GM15510 (cell line): ENCODE measurements around the gene TMEM164.

Experiments used
- POLR2A ChIP-seq: IDR thresholded peaks from 3 replicates; pipeline ENCODE4 v1.6.1; 2011; ENCODE audit warnings: borderline replicate concordance; ENCODE audit not compliant: insufficient read length; ENCODE audit errors: extremely low read depth

Gene TMEM164

GRCh38 chrX:110002300-110003166 is at the start of gene TMEM164:
Gene TMEM164, plus strand, starts transcription at chrX:110003114. Its CDS starts 661 bp downstream, at chrX:110003775.
- peak; percentile 42 for TF ChIP-seq POLR2A

DNA sequence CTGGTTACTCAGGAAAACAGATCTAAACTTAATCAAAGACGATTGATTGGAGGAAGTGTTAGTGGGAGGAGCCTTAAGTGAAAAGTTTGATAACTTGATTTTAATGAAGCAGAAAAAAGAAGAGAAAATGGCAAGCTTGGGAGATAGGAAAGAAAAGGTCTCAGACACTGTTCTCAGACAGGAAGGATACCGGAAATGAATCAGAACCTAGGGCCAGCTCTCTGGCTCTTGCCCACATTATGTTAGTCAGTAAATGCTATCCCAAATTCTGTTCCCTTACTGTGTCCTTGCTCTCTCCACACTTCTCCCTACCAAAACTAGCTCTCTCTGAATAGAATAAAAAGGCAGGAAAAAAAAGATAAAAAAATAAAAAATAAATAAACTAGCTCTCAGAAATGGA is 48.6 kb upstream of the TMEM164 start:
- TF ChIP-seq POLR2A, result no peak

- no peak for TF ChIP-seq POLR2A
Observed at GRCh38 chrX:109954955-109955354, 48.0 kb upstream of the TMEM164 start.

- no peak for TF ChIP-seq POLR2A
Observed at GRCh38 chrX:109958266-109958665, 44.6 kb upstream of the TMEM164 start.

- no peak for TF ChIP-seq POLR2A
Observed at GRCh38 chrX:109959356-109959871, 43.5 kb upstream of the TMEM164 start.

DNA sequence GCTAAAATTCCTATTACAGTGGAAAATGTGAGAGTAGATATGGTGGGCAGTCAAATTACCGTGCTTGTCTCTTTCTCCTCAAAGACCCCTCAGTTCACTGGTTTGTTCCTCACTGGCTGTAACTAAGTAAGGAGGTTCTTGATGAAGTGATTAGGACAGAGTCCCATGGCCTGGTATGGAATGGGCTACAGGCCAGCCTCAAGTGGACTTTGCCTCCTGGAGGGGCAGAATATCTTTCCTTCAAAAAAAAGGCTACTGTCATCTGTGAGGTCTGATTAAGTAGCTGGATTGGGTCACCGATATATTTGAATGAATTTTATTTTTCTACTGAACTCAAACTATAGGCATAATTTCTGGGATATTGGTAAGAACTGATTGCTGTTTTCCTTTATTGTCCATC is 38.5 kb upstream of the TMEM164 start:
- no peak for TF ChIP-seq POLR2A

GRCh38 chrX:109966246-109966645 is 36.7 kb upstream of the TMEM164 start:
- TF ChIP-seq POLR2A, result no peak

DNA sequence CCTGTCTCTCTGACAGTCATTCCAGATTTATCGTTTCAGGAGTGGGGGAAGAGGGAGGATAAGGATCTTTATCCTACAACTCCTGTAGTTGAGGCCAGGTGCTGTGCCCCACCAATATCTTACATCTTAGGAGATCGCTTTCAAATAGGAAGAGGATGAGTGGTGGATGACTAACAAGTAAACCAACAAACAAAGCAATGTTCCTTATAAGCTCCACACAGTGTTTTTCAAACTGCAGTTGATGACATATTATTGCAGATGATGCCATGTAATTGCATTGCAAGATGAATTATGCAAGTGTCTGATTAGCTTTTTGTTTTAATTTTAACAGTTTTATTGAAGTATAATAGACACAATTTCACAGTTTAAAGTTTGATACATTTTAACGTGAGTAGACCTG is 35.8 kb upstream of the TMEM164 start:
- no peak for TF ChIP-seq POLR2A

DNA sequence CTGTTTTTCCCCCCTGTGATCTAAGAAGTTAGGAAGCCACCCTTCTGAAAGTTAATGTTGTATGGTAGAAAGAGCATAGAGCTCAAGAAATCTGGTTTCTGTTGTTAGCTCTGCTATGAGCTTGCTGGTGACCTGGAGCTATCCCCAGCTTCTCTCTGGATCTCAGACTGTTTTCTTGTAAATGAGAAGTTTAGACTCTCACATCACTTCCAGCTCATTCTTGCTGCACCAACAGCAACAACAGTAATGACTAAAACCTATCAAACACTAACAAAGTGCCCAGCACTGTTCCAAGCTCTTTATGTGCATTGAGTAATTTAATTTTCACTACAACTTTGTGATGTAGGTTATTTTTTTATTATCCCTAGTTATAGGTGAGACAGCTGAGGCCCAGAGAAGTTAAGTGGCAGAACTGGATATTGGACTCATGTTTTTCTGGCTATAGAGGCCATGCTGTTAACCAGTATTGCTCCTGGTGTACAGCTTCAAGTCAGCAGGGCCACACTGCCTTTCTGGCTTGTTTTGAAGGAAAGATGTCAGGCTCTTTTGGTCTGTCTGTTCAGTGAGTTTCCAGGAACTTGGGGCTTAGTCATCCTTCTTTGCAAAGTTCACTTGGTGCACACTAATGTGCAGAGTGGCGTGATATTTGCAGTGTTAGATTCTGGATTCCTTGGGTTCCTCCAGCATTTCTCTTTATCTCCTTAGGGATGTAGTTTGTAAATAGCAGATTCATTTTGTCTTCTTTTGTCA is 27.8 kb upstream of the TMEM164 start:
- TF ChIP-seq POLR2A, result no peak

GRCh38 chrX:109987884-109988283 is 15.0 kb upstream of the TMEM164 start:
- TF ChIP-seq POLR2A, result no peak

GRCh38 chrX:109990582-109991276 is 12.2 kb upstream of the TMEM164 start:
- TF ChIP-seq POLR2A, result no peak

- no peak for TF ChIP-seq POLR2A
Observed at GRCh38 chrX:109992203-109992602, 10.7 kb upstream of the TMEM164 start.

- TF ChIP-seq POLR2A, result no peak
Observed at GRCh38 chrX:109995155-109995554, 7.8 kb upstream of the TMEM164 start.

DNA sequence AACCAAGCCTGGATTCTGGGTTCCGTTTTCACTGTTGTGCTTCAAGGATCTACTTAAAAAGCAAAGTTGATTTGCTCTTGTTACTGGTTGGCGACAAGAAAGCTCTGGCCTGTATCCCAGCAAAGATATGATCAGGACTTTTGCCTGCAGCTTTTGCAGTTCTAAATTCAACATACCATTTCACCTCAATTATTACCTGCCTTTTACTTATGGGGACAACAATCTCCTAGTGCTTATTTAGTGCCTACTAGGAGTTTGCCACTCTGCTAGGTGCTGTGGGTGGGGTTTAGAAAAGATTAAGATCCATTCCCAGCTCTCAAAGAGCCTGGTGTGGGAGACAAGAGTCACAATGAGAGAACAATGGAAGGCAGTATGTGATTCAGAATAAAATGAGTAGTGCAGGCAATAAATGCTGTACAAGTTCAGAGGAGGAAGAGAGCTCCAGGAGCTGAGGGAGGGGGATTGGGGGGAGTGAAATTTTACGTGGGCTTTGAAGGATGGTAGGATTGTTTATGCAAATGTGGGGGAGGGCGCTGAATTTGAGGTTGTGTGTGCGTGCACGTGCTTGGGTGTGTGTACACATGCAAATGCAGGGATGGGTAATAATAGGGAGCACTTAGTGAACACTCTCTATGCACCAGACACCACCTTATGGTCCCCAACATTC is 5.0 kb upstream of the TMEM164 start:
- TF ChIP-seq POLR2A, result no peak
